GM21576 (cell line): Measurements from ENCODE around the gene CARD14.

Experiments used
- ATAC-seq: cut with Tn5 transposase; IDR thresholded peaks from one replicate; pipeline ENCODE4 v1.9.1; 2021; ENCODE audit warnings: mild to moderate bottlenecking, moderate library complexity; ENCODE audit not compliant: unreplicated experiment

Gene CARD14

DNA sequence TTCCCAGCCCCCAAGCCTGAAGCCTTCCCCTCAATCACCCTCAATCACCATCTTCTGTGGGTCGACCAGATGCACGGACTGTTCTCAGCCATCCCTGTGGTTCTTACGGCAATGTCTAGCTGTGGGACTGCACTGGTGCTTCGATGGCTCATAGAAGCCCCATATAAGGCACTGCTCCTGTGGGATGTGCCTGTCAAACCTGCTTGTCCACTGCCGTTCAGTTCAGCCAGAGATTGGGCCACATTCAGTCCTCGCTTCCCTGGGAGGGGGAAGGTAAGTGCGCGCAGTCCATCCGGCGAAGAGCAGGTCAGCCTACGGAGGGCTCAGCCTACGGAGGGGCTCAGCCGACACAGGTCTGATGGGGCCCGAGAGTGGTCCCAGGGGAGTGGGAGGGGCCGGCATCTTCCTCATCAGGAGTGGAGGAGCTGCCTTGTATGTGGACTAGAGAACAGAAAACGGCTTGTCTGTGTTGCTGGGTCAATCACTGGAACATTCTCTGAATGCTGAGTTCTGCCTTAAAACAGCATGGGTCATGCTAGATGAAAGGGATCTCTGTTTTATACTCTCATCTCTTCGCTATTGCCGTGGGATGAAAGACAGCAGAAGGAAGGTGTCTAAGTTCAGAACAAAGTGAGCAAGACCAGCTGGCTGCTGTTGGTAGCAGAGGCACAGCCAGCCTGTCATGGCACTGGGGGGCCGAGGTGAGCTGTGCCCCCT is at the start of gene CARD14:
Gene CARD14 (plus strand): TSS at position 247 of the 717 bp plus-strand sequence. CDS start 11,409 bp downstream, outside the sequence.
- ATAC-seq: no peak

DNA sequence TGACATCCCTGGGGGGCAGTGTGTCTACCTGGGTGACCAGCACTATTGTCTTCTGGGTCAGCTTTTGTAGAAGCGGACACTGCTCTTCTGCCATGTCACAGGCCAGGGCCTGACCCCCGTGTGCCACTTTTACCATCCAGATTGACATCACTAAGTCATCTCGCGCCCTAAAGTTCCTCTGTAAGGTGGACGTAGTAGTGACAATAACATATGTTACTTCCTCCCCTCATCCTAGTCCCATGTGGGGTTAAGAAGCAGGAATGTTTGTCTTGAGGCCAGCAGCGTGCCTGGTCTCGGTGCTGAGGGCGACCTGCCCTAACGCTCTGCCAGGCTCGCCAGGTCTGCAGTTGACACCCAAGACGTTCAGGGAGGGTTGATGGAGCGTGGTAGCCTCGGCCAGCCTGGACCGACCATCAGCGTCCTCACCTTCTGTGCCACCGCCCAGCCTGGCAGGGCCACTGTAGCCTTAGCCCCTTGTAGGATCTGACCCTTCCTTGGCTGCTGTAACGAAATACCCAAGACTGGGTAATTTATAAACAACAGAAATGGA is 47.7 kb upstream of the CARD14 start:
- ATAC-seq: no peak

DNA sequence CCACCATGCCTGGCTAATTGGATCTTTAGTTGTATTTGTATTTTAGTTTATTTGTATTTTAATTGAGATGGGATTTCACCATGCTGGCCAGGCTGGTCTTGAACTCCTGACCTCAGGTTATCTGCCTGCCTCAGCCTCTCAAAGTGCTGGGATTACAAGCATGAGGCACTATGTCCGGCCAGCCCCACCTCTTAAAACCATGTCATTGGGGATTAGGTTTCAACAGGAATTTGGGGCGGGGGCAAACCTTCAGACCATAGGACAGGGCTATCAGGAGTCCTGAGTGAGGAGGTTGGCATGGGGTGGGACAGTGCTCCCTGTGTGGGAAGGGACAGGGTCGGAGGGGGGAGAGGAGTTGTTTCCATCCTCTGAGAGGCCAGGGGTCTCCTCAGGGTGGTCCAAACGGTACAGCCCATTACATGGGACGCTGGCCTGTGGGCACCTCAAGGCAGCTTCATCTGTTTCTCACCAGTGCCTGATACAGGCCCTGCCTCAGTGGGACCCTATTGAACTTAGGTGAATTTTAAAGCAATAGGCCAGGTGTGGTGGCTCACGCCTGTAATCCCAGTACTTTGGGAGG is 46.8 kb upstream of the CARD14 start:
- no peak for ATAC-seq

DNA sequence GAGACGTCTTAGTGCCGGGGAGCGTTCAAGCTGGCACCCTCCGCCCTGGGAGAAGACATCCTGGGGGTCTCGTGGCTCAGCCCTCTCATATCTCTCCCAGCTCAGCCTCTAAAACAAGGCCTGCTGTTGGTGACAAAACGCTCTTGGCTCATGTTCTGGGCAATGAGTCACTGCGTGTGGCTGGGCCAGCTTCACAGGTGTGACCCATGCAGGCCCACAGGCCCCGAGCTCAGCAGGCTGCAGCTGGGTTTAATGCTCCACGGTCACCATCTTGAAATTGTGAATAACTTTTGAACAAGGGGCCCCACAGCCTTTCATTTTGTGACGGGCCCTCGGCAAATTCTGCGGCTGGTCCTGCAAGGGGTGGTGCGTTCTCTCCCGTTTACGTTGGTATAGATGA is 46.0 kb upstream of the CARD14 start:
- no peak for ATAC-seq

DNA sequence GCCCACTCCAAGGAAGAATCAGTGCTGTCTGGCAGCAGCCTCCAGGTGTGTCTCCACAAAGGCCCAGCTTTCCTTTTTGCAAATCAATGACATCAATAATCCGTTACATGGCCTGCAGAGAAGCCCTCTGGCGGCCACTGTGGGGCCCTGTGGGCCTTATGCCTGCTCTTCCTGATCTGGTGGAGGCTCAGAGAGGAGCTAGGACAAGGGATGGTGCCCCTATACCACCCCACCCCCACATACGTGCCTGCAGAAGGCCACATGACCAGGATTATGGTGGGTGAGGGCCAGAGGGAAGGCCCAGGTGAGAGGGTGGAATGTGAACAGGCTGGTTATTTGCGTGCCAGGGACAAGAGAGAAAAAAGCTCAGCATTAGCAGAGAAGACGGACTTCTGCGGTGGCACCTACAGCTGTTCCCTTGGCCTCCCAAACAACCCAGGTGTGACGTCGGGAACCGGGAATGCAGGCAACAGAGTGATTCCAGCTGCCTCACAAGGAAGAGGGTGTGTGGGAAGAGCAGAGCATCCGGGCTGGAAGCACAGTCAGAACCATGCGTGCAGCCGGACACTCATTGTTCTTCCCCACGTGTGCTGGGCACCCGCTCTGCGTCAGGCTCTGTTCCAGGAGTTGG is 45.4 kb upstream of the CARD14 start:
- ATAC-seq: no peak

DNA sequence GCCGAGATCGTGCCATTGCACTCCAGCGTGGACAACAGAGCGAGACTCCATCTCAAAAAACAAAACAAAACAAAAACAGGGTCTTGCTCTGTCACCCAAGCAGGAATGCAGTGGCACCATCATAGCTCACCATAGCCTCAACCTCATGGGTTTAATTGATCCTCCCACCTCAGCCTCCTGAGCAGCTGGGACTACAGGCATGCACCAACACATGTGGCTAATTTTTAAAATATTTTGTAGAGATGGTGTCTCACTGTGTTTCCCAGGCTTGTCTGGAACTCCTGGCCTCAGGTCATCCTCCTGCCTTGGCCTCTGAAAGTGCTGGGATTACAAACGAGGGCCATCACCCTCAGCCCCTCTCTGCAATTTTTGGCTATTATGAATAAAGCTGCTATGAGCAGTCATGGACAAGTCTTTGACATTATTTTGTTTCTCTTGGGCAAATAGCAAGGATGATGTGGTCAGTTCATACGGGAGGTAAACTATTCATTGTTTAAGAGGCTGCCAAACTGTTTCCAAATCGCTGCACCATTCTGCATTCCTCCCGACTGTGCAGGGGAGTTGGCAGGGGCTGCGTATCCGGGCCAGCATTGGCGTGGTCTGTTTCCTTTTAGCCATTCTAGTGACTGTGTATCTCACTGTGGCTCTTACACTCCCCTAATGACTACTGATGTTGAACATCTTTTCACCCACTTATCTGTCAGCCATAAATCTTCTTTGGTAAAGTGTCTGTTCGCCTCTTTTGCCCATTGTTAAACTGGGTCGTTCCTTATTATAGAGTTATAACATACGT is 44.0 kb upstream of the CARD14 start:
- ATAC-seq: no peak

DNA sequence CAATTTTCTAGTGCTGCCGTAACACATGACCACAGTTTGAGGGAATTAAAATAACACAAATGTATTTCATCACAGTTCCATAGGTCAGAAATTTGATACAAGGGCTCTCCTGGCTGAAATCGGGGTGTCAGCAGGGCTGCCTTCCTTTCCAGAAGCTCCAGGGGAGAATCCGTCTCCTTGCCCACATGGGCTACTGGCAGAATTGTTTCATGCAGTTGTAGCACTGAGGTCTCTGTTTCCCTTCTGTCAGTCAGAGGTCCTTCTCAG is 43.4 kb upstream of the CARD14 start:
- no peak for ATAC-seq

DNA sequence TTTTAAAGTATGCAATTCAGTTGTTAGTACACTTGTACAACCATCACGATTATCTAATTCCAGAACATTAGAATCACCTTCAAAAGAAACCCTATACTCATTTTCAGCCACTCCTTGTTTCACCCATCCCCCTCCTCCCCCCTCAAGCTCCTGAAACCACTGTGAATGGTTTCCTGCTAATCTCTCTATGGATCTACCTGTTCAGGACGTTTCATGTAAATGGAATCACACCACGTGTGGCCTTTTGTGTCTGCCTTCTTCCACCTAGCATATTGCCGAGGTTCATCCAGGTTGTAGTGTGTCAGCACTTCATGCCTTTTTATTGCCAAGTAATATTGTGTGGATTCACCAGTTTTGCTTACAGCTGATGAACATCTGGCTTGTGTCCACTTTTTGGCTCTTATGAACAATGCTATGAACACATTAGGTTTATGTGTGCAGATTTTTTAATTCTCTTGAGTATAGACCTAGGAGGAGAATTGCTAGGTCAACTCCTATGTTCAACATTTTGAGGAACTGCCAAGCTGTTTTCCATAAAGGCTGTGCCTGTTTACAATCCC is 40.7 kb upstream of the CARD14 start:
- ATAC-seq: no peak

DNA sequence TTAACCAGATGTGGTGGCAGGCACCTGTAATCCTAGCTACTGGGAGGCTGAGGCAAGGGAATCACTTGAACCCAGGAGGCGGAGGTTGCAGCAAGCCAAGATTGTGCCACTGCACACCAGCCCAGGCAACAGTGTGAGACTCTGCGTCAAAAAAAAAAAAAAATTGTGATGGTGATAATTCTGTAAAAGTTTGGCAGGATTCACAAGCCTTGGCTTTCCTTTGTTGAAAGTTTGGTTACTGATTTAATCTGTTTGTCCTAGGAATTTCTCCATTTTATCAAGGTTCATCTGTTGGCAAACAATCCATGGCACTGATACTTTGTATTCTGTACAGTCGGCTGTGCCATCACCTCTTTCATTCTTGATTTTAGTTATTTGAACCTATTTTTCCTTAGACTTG is 38.8 kb upstream of the CARD14 start:
- no peak for ATAC-seq

DNA sequence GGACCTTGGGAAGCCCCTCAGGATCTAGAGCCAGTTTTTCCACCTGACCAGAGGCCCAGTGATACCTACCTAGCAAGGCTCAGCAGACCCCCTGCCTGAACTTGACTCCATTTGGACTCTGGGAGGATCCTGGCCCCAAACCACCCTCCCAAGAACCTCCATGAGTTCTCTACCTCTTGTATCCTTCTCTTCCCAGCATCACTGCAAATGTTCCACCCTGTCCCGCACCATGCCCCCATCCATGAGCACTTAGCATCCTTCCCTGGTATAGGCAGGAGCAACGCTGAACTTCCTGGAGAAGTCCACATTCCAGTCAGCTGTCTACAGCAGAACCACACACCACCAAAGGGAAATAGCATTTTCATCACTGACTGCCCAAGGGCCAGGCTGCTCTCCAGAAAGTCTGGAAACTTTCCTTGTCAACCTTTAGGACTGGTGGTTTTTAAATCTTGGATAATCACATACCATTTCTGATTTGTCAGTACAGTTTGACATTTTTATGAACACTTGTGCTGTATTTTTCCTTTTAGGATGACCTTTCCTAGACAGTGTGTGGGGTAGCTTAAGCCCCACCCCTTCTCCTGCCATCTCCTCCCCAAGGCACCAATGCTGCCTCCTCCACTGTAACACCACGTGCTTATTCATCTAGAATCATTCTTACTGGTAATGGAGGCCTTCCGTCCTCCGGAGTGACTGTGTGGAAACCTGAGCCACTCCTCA is 36.8 kb upstream of the CARD14 start:
- ATAC-seq: no peak

DNA sequence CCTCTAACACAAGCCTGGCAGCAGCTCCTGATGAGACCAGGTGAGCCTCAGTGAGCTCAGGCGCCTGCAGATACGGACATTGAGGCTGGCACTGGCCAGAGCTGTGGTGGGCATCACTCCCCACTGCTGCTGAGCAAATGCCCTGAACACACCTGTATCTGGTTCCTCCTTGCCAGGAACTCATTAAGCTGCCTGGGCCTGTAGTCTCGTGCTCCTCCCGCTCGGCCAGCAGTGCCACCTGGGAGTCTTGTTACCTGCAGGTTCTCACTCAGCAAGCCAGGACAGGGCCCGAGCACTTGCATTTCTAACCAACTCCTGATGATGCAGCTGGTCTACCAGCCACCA is 36.2 kb upstream of the CARD14 start:
- ATAC-seq: no peak

DNA sequence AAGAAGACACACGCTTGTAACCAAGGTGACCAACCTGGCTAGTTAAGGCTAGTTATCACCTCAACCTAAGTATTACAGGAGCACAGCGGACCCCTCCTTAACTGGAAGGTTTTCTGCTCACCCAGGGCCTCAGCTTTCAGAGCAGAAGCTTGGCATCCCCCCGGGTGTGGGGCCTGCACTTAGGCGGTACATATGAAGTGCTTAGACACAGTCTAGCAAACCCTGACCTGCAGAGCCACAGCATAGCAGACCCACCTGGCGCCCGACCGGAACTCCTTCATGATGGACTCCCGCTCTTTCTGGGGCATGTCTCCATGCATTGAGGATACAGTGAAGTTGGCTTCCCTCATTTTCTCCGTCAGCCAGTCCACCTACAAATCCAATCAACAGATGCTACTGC is 32.7 kb upstream of the CARD14 start:
- no peak for ATAC-seq

DNA sequence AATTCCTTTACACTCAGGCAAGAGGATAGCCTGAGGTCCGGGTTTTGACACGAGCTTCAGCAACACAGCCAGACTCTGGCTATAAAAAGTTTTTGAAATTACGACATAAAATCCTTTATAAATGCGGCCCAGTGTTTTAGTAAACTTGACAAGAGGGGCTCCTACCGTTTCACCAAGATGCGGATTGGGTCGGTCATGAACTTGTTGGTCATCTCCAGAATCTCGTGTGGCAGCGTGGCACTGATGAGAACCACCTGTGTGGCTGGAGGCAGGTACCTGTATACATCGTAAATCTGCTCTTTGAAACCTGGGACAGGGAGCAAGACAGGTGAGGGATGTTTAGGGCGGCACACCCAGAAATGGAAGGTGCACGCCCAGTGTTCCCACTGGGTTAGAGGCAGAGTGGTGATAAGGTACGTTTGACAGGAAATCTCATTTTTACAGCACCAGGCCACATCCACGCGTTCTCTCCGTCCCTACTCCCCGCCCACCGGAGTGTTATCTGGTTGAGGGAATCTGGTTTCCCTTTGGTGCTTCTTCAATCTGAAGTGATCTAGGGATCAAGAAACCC is 30.9 kb upstream of the CARD14 start:
- ATAC-seq: no peak

DNA sequence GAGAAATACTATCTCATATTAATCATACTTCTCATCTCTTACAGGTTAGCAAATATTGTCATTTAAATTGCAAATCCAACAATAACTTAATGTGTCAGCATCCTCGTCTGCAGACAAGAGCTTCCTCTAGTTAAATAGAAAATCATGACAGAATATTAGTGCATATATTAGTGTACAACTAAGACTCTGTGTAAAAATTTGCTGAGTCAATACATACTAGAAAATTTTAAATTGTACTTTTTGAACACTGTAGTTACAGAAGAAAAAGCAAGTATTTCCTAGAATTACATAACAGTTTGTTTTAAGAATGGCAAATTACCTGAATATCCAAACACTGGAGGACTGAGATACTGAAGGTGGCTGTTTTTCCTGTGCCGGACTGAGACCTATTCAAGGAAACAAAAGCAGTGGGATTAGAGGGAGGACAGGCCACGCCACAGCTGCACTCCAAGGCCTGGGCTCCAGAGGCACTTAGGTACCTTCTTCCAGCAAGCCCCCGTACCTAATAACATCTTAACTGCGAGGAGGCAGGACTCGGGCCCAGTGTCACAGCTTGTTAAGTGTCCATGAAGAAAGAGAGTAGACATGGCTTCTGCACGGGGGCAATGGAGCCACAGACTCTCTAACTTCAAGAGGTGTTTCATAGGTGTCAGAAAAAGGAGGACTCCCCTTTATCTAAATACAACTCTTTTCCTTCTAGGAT is 28.2 kb upstream of the CARD14 start:
- ATAC-seq: no peak

DNA sequence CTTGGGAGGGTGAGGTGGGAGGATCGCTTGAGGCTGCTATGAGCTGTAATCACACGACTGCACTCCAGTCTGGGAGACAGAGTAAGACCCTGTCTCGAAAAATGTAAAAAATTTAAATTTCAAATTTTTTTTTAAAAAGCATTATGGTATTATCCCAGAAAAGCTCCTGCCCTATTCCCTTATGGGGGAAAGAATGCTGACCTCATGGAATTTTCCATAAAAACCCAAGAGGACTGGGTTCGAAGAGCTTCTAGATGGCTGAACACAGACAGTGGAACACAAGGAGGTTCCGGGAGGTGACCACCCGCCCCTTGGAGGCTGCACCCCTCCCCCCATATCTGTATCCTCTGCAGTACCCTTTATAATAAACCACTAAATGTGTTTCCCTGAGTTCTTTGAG is 26.9 kb upstream of the CARD14 start:
- ATAC-seq: no peak

DNA sequence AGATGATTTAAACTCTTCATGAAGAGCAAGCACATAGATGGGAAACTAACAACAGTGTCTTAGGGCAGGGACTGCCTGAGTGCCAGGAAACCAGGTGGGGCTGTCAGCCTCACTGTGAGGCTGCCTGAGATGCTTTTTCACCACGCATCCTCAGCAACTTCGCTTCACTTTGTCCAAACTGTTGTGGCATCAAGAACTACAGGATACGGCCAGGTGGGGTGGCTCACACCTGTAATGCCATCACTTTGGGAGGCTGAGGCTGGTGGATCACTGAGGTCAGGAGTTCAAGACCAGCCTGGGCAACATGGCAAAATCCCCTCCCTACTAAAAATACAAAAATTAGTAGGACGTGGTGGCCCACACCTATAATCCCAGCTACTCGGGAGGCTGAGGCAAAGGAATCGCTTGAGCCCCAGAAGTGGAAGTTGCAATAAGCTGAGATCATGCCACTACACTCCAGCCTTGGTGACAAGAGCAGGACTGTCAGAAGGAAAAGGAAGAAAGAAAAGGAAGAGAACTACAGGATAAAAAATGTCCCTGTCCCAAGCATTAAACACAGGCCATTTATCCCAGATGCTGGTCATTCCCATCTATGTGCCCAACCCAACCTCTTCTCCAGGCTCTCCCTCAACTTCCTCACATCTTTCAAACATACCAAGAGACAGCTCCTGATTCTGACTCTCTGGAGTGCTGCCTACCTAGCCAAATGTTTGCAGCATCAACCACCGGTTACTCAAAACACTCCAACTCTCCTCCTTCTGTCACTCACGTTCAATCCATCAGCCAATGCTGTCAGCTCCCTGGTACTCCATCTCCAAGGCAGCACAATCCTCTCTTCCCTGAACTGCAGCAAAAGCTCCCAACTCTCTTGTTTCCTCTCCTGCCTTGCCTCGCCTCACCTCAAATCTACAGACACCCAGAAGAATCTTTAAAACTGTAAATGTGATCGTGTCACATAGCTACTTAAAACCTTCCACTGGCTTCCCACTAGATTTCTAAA is 24.5 kb upstream of the CARD14 start:
- no peak for ATAC-seq

DNA sequence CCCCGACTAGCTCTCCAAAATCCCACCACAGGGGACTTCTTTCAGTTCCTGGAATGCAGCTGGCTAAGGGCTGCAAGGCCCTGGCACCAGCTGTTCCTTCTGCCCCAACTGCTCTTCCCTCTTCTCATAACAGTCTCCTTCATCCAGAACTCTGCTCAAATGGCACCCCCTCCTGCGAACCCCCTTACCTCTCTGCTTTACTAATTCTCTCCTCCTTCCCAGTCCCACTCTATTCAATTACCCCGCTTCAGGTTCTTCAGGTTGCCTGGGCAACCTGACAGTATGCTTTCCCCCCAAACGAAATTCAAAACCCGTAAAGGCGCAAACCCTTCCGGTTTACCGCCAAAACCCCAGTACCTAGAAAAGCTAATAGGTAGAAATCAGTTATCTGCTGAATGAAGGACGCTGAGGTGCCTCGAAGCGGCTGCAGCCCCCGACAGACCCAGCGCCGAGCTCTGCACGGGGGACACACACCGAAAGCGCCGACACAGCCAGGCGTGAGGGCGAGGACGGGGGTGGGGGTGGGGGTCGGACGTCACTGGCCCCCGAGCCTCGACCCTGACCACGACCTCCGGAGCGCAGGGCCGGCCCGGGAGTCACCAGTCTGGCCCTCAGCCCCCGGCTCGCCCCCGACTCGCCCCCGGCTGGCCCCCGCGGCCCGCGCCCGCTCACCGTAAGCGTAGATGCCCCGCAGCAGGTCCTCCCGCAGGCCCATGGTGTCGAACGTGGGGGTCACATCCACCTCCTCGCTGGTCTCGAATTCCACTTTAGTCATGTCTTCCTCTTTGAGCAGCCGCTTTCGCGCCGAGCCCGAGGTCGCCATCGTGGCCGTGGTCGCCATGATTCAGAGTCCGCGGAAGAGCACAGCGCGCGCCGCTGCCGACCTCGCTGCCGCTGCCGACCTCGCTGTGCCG is 23.5 kb upstream of the CARD14 start:
- ATAC-seq: peak; percentile 16
